ENCODE data around the gene CDH24.
"Not testable (repeated sequence)": the region's sequence is repeated elsewhere in the genome, so short reads cannot be mapped to it uniquely, and the experiment has no call there.

The CDH24 gene

GRCh38 chr14:23015618-23016017 is 41.7 kb downstream of the CDH24 start:
- DNase-seq = no peak

GRCh38 chr14:23013749-23014054 is 43.6 kb downstream of the CDH24 start:
- not testable (repeated sequence) for DNase-seq

GRCh38 chr14:23013054-23013748 is 44.1 kb downstream of the CDH24 start:
- no peak for DNase-seq

- DNase-seq = peak; percentile 82
Measured at GRCh38 chr14:23009939-23010726, 47.2 kb downstream of the CDH24 start, which contains the start of gene C14orf93. Gene C14orf93 (minus strand): TSS chr14:23010143. CDS start chr14:22999023, 11,120 bp downstream.

- DNase-seq = no peak
Measured at GRCh38 chr14:23009483-23009938, 47.8 kb downstream of the CDH24 start.

GRCh38 chr14:23008831-23009230 is 48.5 kb downstream of the CDH24 start:
- DNase-seq = no peak

- DNase-seq = peak; percentile 99
Measured at GRCh38 chr14:23006544-23007419, 50.5 kb downstream of the CDH24 start.

- no peak for DNase-seq
Measured at GRCh38 chr14:23006188-23006534, 51.2 kb downstream of the CDH24 start.

- no peak for DNase-seq
Measured at GRCh38 chr14:23005451-23006187, 51.7 kb downstream of the CDH24 start.

GRCh38 chr14:23004274-23004673 is 53.0 kb downstream of the CDH24 start:
- not testable (repeated sequence) for DNase-seq

- DNase-seq = no peak
Measured at GRCh38 chr14:23002592-23002991, 54.7 kb downstream of the CDH24 start.

GRCh38 chr14:23000860-23001259 is 56.5 kb downstream of the CDH24 start:
- no peak for DNase-seq

GRCh38 chr14:22998329-22999012 is 58.8 kb downstream of the CDH24 start:
- DNase-seq = no peak

- DNase-seq = no peak
Measured at GRCh38 chr14:22997676-22998323, 59.5 kb downstream of the CDH24 start.
